ENCODE data around the gene ADGRF4.

Gene ADGRF4

GRCh38 chr6:47715782-47716181 lies 17.4 kb downstream of the ADGRF4 start:
- Histone ChIP-seq H3K4me3 (ENCODE audit: low read length) (no peak overlapping the region), H3K9me3 (replicated peaks; ENCODE audit: insufficient read depth, low read length) (no peaks in the 10 kb centered on the region), H3K79me2 (ENCODE audit: low read length) (no peaks in the 10 kb centered on the region), H3F3A (ENCODE audit: insufficient read depth, low read length) (no peaks in the 10 kb centered on the region), H3K36me3 (replicated peaks; ENCODE audit: insufficient read depth, low read length) (no peaks in the 10 kb centered on the region), H3K4me1 (ENCODE audit: low read length) (no peaks in the 10 kb centered on the region), H4K20me1 (ENCODE audit: insufficient read depth, low read length) (no peaks in the 10 kb centered on the region), H3K9me2 (replicated peaks; ENCODE audit: insufficient read depth, low read length) (no peaks in the 10 kb centered on the region), H3K4me2 (ENCODE audit: low read depth, low read length) (no peak overlapping the region), H3K27ac (ENCODE audit: low read length) (no peak overlapping the region), H2AFZ (ENCODE audit: low read length) (no peak overlapping the region), H3K27me3 (replicated peaks; ENCODE audit: insufficient read depth, low read length) (no peaks in the 10 kb centered on the region), H3K9ac (ENCODE audit: low read length) (no peak overlapping the region)
- no peak for DNase-seq
- TF ChIP-seq CTCF (IDR thresholded peaks at IDR 0.05; ENCODE audit: low read length) (no peak), EZH2 (optimal IDR thresholded peaks at IDR 0.05; ENCODE audit: low read depth, low read length) (no peak), EZH2phosphoT487 (IDR thresholded peaks at IDR 0.05; ENCODE audit: low read length) (no peak)

- no peak for DNase-seq
- H3K27me3 ChIP-seq (replicated peaks; ENCODE audit: insufficient read depth, low read length) = no peaks in the 10 kb centered on the region
- no peaks in the 10 kb centered on the region for H3K4me1 ChIP-seq (ENCODE audit: low read length)
- no peak overlapping the region for H3K4me3 ChIP-seq (ENCODE audit: low read length)
- H3K9ac ChIP-seq (ENCODE audit: low read length) = no peak overlapping the region
- no peaks in the 10 kb centered on the region for H3K9me3 ChIP-seq (replicated peaks; ENCODE audit: insufficient read depth, low read length)
- H2AFZ ChIP-seq (ENCODE audit: low read length) = no peak overlapping the region
- H3K9me2 ChIP-seq (replicated peaks; ENCODE audit: insufficient read depth, low read length) = no peaks in the 10 kb centered on the region
- H3F3A ChIP-seq (ENCODE audit: insufficient read depth, low read length) = no peaks in the 10 kb centered on the region
- no peak for TF ChIP-seq EZH2 (optimal IDR thresholded peaks at IDR 0.05; ENCODE audit: low read depth, low read length)
- no peak for TF ChIP-seq EZH2phosphoT487 (IDR thresholded peaks at IDR 0.05; ENCODE audit: low read length)
- no peak for TF ChIP-seq CTCF (IDR thresholded peaks at IDR 0.05; ENCODE audit: low read length)
- no peaks in the 10 kb centered on the region for H3K79me2 ChIP-seq (ENCODE audit: low read length)
- no peaks in the 10 kb centered on the region for H3K36me3 ChIP-seq (replicated peaks; ENCODE audit: insufficient read depth, low read length)
- H3K4me2 ChIP-seq (ENCODE audit: low read depth, low read length) = no peak overlapping the region
- no peaks in the 10 kb centered on the region for H4K20me1 ChIP-seq (ENCODE audit: insufficient read depth, low read length)
- H3K27ac ChIP-seq (ENCODE audit: low read length) = no peak overlapping the region
Observed at GRCh38 chr6:47716207-47716606, 17.8 kb downstream of the ADGRF4 start.

GRCh38 chr6:47718571-47718970 lies 20.2 kb downstream of the ADGRF4 start:
- no peaks in the 10 kb centered on the region for H3K4me1 ChIP-seq (ENCODE audit: low read length)
- no peak overlapping the region for H3K4me3 ChIP-seq (ENCODE audit: low read length)
- no peaks in the 10 kb centered on the region for H4K20me1 ChIP-seq (ENCODE audit: insufficient read depth, low read length)
- no peaks in the 10 kb centered on the region for H3K9me3 ChIP-seq (replicated peaks; ENCODE audit: insufficient read depth, low read length)
- no peak for DNase-seq
- H3K79me2 ChIP-seq (ENCODE audit: low read length) = no peaks in the 10 kb centered on the region
- H3K27ac ChIP-seq (ENCODE audit: low read length) = no peak overlapping the region
- no peak overlapping the region for H3K9ac ChIP-seq (ENCODE audit: low read length)
- H3F3A ChIP-seq (ENCODE audit: insufficient read depth, low read length) = no peaks in the 10 kb centered on the region
- H3K4me2 ChIP-seq (ENCODE audit: low read depth, low read length) = no peak overlapping the region
- H3K27me3 ChIP-seq (replicated peaks; ENCODE audit: insufficient read depth, low read length) = no peaks in the 10 kb centered on the region
- no peak for TF ChIP-seq EZH2phosphoT487 (IDR thresholded peaks at IDR 0.05; ENCODE audit: low read length)
- TF ChIP-seq CTCF (IDR thresholded peaks at IDR 0.05; ENCODE audit: low read length) = no peak
- TF ChIP-seq EZH2 (optimal IDR thresholded peaks at IDR 0.05; ENCODE audit: low read depth, low read length) = no peak
- no peaks in the 10 kb centered on the region for H3K9me2 ChIP-seq (replicated peaks; ENCODE audit: insufficient read depth, low read length)
- H3K36me3 ChIP-seq (replicated peaks; ENCODE audit: insufficient read depth, low read length) = no peaks in the 10 kb centered on the region
- H2AFZ ChIP-seq (ENCODE audit: low read length) = no peak overlapping the region
